HEK293 (cell line): ENCODE data around the gene RGS6.

Experiments
- BCL11A ChIP-seq: fragments of 450-650 bp; formaldehyde crosslinking; IDR thresholded peaks from 2 replicates; pipeline ENCODE4 v1.5.1; 2016; ENCODE audit warnings: low read depth, missing biosample characterization, missing genetic modification characterization
- YY1 ChIP-seq: fragments of 450-650 bp; formaldehyde crosslinking; IDR thresholded peaks from 2 replicates; pipeline ENCODE4 v1.5.1; 2018; ENCODE audit warnings: missing biosample characterization, missing genetic modification characterization
- ZBTB8A ChIP-seq: fragments of 450-650 bp; formaldehyde crosslinking; IDR thresholded peaks from 2 replicates; pipeline ENCODE4 v1.5.1; 2016; ENCODE audit warnings: missing biosample characterization, missing genetic modification characterization
- TF ChIP-seq, protein P1 (sequence below): fragments of 450-650 bp; formaldehyde crosslinking; conservative IDR thresholded peaks from 2 replicates; pipeline ENCODE4 v1.5.1; 2016; ENCODE audit warnings: low read depth, missing biosample characterization, missing genetic modification characterization
- TF ChIP-seq, protein P2 (sequence below): fragments of 450-650 bp; formaldehyde crosslinking; IDR thresholded peaks from 2 replicates; pipeline ENCODE4; 2016; ENCODE audit warnings: missing biosample characterization, missing genetic modification characterization
- TF ChIP-seq, protein P3 (sequence below): fragments of 450-650 bp; formaldehyde crosslinking; IDR thresholded peaks from 2 replicates; pipeline ENCODE4 v1.5.1; 2016; ENCODE audit warnings: missing biosample characterization, missing genetic modification characterization
- TF ChIP-seq, protein P4 (sequence below): IDR thresholded peaks from 2 replicates; pipeline ENCODE4 v1.6.1; 2011; ENCODE audit warnings: mild to moderate bottlenecking, low read depth, low read length, borderline replicate concordance

DNA sequence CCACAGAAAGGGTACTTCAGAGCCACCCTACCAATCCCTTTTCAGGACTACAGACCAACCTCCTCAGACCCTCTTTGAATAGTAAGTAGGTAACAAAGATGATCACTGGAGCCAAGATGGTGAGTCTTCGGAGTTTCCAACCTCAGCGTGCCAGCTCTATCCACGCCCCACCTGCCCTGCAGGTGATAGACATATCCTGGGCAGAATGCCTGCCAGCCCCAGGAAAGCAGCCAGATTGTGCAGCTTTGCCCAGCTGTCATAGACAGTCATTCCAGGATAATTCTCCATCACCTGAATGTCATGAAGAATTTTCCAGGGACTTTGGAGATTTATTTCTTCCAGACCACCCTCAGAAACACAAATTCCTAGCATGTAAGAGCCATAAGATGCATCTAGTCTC, 434.4 kb downstream of the RGS6 start:
- no peak for TF ChIP-seq BCL11A
- TF ChIP-seq ZBTB8A (tag by site-specific recombination), result no peak
- TF ChIP-seq, protein P1, sequence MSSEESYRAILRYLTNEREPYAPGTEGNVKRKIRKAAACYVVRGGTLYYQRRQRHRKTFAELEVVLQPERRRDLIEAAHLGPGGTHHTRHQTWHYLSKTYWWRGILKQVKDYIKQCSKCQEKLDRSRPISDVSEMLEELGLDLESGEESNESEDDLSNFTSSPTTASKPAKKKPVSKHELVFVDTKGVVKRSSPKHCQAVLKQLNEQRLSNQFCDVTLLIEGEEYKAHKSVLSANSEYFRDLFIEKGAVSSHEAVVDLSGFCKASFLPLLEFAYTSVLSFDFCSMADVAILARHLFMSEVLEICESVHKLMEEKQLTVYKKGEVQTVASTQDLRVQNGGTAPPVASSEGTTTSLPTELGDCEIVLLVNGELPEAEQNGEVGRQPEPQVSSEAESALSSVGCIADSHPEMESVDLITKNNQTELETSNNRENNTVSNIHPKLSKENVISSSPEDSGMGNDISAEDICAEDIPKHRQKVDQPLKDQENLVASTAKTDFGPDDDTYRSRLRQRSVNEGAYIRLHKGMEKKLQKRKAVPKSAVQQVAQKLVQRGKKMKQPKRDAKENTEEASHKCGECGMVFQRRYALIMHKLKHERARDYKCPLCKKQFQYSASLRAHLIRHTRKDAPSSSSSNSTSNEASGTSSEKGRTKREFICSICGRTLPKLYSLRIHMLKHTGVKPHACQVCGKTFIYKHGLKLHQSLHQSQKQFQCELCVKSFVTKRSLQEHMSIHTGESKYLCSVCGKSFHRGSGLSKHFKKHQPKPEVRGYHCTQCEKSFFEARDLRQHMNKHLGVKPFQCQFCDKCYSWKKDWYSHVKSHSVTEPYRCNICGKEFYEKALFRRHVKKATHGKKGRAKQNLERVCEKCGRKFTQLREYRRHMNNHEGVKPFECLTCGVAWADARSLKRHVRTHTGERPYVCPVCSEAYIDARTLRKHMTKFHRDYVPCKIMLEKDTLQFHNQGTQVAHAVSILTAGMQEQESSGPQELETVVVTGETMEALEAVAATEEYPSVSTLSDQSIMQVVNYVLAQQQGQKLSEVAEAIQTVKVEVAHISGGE (tag by site-specific recombination), result no peak
- TF ChIP-seq, protein P2, sequence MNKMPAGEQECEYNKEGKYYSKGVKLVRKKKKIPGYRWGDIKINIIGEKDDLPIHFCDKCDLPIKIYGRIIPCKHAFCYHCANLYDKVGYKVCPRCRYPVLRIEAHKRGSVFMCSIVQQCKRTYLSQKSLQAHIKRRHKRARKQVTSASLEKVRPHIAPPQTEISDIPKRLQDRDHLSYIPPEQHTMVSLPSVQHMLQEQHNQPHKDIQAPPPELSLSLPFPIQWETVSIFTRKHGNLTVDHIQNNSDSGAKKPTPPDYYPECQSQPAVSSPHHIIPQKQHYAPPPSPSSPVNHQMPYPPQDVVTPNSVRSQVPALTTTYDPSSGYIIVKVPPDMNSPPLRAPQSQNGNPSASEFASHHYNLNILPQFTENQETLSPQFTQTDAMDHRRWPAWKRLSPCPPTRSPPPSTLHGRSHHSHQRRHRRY (tag by site-specific recombination), result no peak
- TF ChIP-seq, protein P3, sequence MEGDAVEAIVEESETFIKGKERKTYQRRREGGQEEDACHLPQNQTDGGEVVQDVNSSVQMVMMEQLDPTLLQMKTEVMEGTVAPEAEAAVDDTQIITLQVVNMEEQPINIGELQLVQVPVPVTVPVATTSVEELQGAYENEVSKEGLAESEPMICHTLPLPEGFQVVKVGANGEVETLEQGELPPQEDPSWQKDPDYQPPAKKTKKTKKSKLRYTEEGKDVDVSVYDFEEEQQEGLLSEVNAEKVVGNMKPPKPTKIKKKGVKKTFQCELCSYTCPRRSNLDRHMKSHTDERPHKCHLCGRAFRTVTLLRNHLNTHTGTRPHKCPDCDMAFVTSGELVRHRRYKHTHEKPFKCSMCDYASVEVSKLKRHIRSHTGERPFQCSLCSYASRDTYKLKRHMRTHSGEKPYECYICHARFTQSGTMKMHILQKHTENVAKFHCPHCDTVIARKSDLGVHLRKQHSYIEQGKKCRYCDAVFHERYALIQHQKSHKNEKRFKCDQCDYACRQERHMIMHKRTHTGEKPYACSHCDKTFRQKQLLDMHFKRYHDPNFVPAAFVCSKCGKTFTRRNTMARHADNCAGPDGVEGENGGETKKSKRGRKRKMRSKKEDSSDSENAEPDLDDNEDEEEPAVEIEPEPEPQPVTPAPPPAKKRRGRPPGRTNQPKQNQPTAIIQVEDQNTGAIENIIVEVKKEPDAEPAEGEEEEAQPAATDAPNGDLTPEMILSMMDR (tag by site-specific recombination), result no peak
- TF ChIP-seq, protein P4, sequence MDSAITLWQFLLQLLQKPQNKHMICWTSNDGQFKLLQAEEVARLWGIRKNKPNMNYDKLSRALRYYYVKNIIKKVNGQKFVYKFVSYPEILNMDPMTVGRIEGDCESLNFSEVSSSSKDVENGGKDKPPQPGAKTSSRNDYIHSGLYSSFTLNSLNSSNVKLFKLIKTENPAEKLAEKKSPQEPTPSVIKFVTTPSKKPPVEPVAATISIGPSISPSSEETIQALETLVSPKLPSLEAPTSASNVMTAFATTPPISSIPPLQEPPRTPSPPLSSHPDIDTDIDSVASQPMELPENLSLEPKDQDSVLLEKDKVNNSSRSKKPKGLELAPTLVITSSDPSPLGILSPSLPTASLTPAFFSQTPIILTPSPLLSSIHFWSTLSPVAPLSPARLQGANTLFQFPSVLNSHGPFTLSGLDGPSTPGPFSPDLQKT, result no peak
- no peak for TF ChIP-seq YY1 (tag by site-specific recombination)
